ENCODE data around the gene BTN1A1.
A peak's percentile ranks its signal among the peaks of the same experiment; 100 is the strongest.

BTN1A1 gene

DNA sequence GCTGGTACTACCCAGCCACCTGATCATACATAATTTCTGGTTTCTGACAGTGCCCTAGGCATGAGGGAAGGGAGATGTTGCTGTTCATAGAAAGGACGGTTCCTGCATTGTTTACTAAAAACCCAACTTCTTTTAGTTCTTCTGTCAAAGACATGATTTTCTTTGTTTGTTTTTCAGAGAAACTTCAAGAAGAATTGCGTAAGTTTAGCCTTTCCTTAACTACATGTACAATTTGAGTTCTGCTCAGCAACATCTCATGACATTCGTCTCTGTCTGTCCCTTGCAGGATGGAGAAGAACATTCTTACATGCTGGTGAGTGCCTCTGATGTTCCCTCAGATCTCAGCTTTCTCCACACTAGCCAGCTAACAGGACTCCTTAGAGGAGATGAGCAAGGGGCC is 34.3 kb upstream of the BTN1A1 start:
- no peak for TF ChIP-seq CTCF (IDR thresholded peaks at IDR 0.05; ENCODE audit: insufficient read depth, low read length, poor library complexity, severe bottlenecking)
- Histone ChIP-seq H3K36me3 (ENCODE audit: control insufficient read depth, insufficient read depth, low read length) (peaks cover 47% of the 10 kb centered on the region), H3K27me3 (replicated peaks; ENCODE audit: control insufficient read depth, insufficient read depth, low read length) (no peaks in the 10 kb centered on the region), H3K4me3 (replicated peaks; ENCODE audit: low read depth, low read length) (no peak overlapping the region)
- no peak for DNase-seq (ENCODE audit: extremely low read depth, insufficient read length)

DNA sequence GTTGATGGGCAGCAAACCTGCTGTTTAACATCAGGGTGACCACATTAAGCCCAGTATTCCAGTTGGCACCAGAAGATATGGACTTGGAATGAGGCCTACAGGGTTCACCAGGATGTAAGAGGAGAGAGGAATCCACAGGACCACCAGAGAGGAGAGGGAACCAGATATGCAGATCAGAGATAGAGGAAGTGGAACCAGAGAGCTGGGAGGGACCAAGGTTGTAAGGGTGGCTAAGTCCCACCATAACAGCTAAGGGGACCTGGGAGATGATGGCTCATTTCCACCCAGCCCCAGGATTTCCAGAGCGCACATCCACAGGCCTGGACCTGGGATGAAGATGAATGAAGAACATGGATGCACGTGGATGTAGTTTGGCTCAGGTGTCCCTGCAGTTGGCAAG is 31.3 kb upstream of the BTN1A1 start:
- no peak for TF ChIP-seq CTCF (IDR thresholded peaks at IDR 0.05; ENCODE audit: insufficient read depth, low read length, poor library complexity, severe bottlenecking)
- Histone ChIP-seq H3K4me3 (replicated peaks; ENCODE audit: low read depth, low read length) (no peak overlapping the region), H3K27me3 (replicated peaks; ENCODE audit: control insufficient read depth, insufficient read depth, low read length) (no peaks in the 10 kb centered on the region), H3K36me3 (ENCODE audit: control insufficient read depth, insufficient read depth, low read length) (peaks cover 35% of the 10 kb centered on the region)
- no peak for DNase-seq (ENCODE audit: extremely low read depth, insufficient read length)

GRCh38 chr6:26470643-26471042 is 29.5 kb upstream of the BTN1A1 start:
- H3K4me3 ChIP-seq (replicated peaks; ENCODE audit: low read depth, low read length), result no peak overlapping the region
- H3K36me3 ChIP-seq (ENCODE audit: control insufficient read depth, insufficient read depth, low read length), result peaks cover 23% of the 10 kb centered on the region
- no peak for DNase-seq (ENCODE audit: extremely low read depth, insufficient read length)
- TF ChIP-seq CTCF (IDR thresholded peaks at IDR 0.05; ENCODE audit: insufficient read depth, low read length, poor library complexity, severe bottlenecking), result no peak
- H3K27me3 ChIP-seq (replicated peaks; ENCODE audit: control insufficient read depth, insufficient read depth, low read length), result no peaks in the 10 kb centered on the region

DNA sequence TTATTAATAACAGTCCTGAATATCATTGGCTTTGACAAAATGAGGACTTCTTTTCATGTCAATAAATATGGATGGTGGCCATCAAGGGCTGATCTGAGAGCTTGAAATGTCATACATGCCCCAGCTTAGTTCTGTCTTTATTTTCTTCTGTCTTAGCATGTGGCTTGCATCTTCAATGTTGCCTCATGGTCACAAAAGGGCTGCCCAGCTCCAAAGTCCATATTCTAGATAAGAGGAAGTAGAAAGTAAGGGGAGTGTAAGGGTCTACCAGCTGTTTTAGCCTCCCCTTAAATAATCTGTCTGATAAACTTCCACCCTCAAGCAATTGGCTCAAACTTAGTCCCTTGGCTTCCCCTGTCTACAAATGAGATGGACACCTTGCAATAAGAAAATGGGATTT is 28.1 kb upstream of the BTN1A1 start:
- H3K4me3 ChIP-seq (replicated peaks; ENCODE audit: low read depth, low read length), result no peak overlapping the region
- H3K27me3 ChIP-seq (replicated peaks; ENCODE audit: control insufficient read depth, insufficient read depth, low read length), result no peaks in the 10 kb centered on the region
- peaks cover 12% of the 10 kb centered on the region for H3K36me3 ChIP-seq (ENCODE audit: control insufficient read depth, insufficient read depth, low read length)
- TF ChIP-seq CTCF (IDR thresholded peaks at IDR 0.05; ENCODE audit: insufficient read depth, low read length, poor library complexity, severe bottlenecking), result no peak
- no peak for DNase-seq (ENCODE audit: extremely low read depth, insufficient read length)

- DNase-seq (ENCODE audit: extremely low read depth, insufficient read length), result no peak
- Histone ChIP-seq H3K27me3 (replicated peaks; ENCODE audit: control insufficient read depth, insufficient read depth, low read length) (no peaks in the 10 kb centered on the region), H3K4me3 (replicated peaks; ENCODE audit: low read depth, low read length) (no peak overlapping the region), H3K36me3 (ENCODE audit: control insufficient read depth, insufficient read depth, low read length) (peaks cover 12% of the 10 kb centered on the region)
- no peak for TF ChIP-seq CTCF (IDR thresholded peaks at IDR 0.05; ENCODE audit: insufficient read depth, low read length, poor library complexity, severe bottlenecking)
These were observed 27.4 kb upstream of the BTN1A1 start for GRCh38 chr6:26472549-26473290.

- TF ChIP-seq CTCF (IDR thresholded peaks at IDR 0.05; ENCODE audit: insufficient read depth, low read length, poor library complexity, severe bottlenecking), result no peak
- peak overlapping the region; percentile 71 for H3K4me3 ChIP-seq (replicated peaks; ENCODE audit: low read depth, low read length)
- H3K36me3 ChIP-seq (ENCODE audit: control insufficient read depth, insufficient read depth, low read length), result peaks cover 6% of the 10 kb centered on the region
- H3K27me3 ChIP-seq (replicated peaks; ENCODE audit: control insufficient read depth, insufficient read depth, low read length), result no peaks in the 10 kb centered on the region
- DNase-seq (ENCODE audit: extremely low read depth, insufficient read length), result no peak
These were observed 26.7 kb upstream of the BTN1A1 start for GRCh38 chr6:26473429-26473757.
